Nephron (organoid): ENCODE measurements around the gene PYGL.
A peak's percentile ranks its signal among the peaks of the same experiment; 100 is the strongest.
"Not testable (repeated sequence)": the region's sequence is repeated elsewhere in the genome, so short reads cannot be mapped to it uniquely, and the experiment has no call there.

Source experiments
- H3K27ac Mint-ChIP-seq, 3 experiments: 2 replicates each; pipeline ENCODE4 v1.8.0; 2020; ENCODE audit warnings: mixed read lengths in 3 of 3, mild to moderate bottlenecking in 2 of 3, moderate library complexity in 1 of 3
- H3K27me3 Mint-ChIP-seq: 2 replicates; pipeline ENCODE4 v1.8.0; 2021; ENCODE audit warnings: low read depth, mild to moderate bottlenecking, moderate library complexity, mixed read lengths
- H3K36me3 Mint-ChIP-seq: 2 replicates; pipeline ENCODE4 v1.8.0; 2020; ENCODE audit warnings: low read depth, mixed read lengths
- H3K4me1 Mint-ChIP-seq: 2 replicates; pipeline ENCODE4 v1.8.0; 2020; ENCODE audit warnings: mixed read lengths
- H3K4me3 Mint-ChIP-seq, 3 experiments: 2 replicates each; pipeline ENCODE4 v1.8.0; 2020; ENCODE audit warnings: mild to moderate bottlenecking in 3 of 3, mixed read lengths in 3 of 3, moderate library complexity in 2 of 3
- H3K9me3 Mint-ChIP-seq: 2 replicates; pipeline ENCODE4 v1.8.0; 2020; ENCODE audit warnings: mixed read lengths
- CTCF ChIP-seq, 3 experiments: fragments of 200-600 bp; sonication (generic); IDR thresholded peaks; one replicate each; pipeline ENCODE4 v1.5.0; 2021; ENCODE audit warnings: antibody characterized with exemption in 3 of 3; ENCODE audit not compliant: unreplicated experiment in 3 of 3

Gene PYGL

GRCh38 chr14:50943261-50943942, 881 bp downstream of the PYGL start:
- Mint-ChIP-seq H3K4me3 (peak overlapping the region; percentile 89 to 93 (median 93)), H3K4me1 (peaks cover 16% of the 10 kb centered on the region), H3K36me3 (peaks cover 3% of the 10 kb centered on the region), H3K27ac (peak overlapping the region in 1 of 3 experiments; percentile 70), H3K27me3 (peaks cover 7% of the 10 kb centered on the region), H3K9me3 (peaks cover 3% of the 10 kb centered on the region)
- no peak for TF ChIP-seq CTCF (IDR thresholded peaks at IDR 0.05; ENCODE audit: unreplicated experiment in 3 of 3)

GRCh38 chr14:50941638-50942037, 2.6 kb downstream of the PYGL start:
- H3K4me1 Mint-ChIP-seq: peaks cover 12% of the 10 kb centered on the region
- not testable (repeated sequence) for H3K27me3 Mint-ChIP-seq, H3K36me3 Mint-ChIP-seq, H3K9me3 Mint-ChIP-seq, H3K27ac Mint-ChIP-seq
- H3K4me3 Mint-ChIP-seq: peak overlapping the region; percentile 4 to 67 (median 60)

- H3K4me1 Mint-ChIP-seq: peaks cover 12% of the 10 kb centered on the region
- H3K4me3 Mint-ChIP-seq: peak overlapping the region in 1 of 3 experiments; percentile 54
- peaks cover 3% of the 10 kb centered on the region for H3K36me3 Mint-ChIP-seq
- H3K27me3 Mint-ChIP-seq: peaks cover 7% of the 10 kb centered on the region
- H3K27ac Mint-ChIP-seq: no peak overlapping the region
- TF ChIP-seq CTCF (IDR thresholded peaks at IDR 0.05; ENCODE audit: unreplicated experiment in 3 of 3): no peak
- H3K9me3 Mint-ChIP-seq: no peaks in the 10 kb centered on the region
Measured at GRCh38 chr14:50941151-50941550, 3.1 kb downstream of the PYGL start.

- Mint-ChIP-seq H3K4me1 (no peaks in the 10 kb centered on the region), H3K4me3 (no peak overlapping the region), H3K9me3 (no peaks in the 10 kb centered on the region), H3K27me3 (no peaks in the 10 kb centered on the region), H3K27ac (no peak overlapping the region), H3K36me3 (peaks cover 3% of the 10 kb centered on the region)
- no peak for TF ChIP-seq CTCF (IDR thresholded peaks at IDR 0.05; ENCODE audit: unreplicated experiment in 3 of 3)
Measured at GRCh38 chr14:50937800-50938199, 6.5 kb downstream of the PYGL start.

GRCh38 chr14:50937325-50937724, 7.0 kb downstream of the PYGL start:
- no peak overlapping the region for H3K27ac Mint-ChIP-seq

GRCh38 chr14:50936882-50937281, 7.4 kb downstream of the PYGL start:
- H3K4me1 Mint-ChIP-seq: no peaks in the 10 kb centered on the region
- H3K9me3 Mint-ChIP-seq: no peaks in the 10 kb centered on the region
- no peak overlapping the region for H3K4me3 Mint-ChIP-seq
- peaks cover 3% of the 10 kb centered on the region for H3K36me3 Mint-ChIP-seq
- H3K27me3 Mint-ChIP-seq: no peaks in the 10 kb centered on the region
- no peak for TF ChIP-seq CTCF (IDR thresholded peaks at IDR 0.05; ENCODE audit: unreplicated experiment in 3 of 3)
- H3K27ac Mint-ChIP-seq: no peak overlapping the region

More at GRCh38 chr14:50937325-50937724, 7.0 kb downstream of the PYGL start:
- Mint-ChIP-seq H3K4me1 (no peaks in the 10 kb centered on the region), H3K4me3 (no peak overlapping the region), H3K27me3 (no peaks in the 10 kb centered on the region), H3K9me3 (no peaks in the 10 kb centered on the region), H3K36me3 (peaks cover 3% of the 10 kb centered on the region)
- no peak for TF ChIP-seq CTCF (IDR thresholded peaks at IDR 0.05; ENCODE audit: unreplicated experiment in 3 of 3)
